IMR-90 (cell line): ENCODE results near the gene RAB8A. TPM values are rescaled to one million over a fixed set of nuclear protein-coding genes. Genes with fewer than 3 reads are reported as not detected.
"Not testable (repeated sequence)": the region's sequence is repeated elsewhere in the genome, so short reads cannot be mapped to it uniquely, and the experiment has no call there.

ENCODE experiments used
- ATAC-seq: fragments of 200-7000 bp; cut with Tn5 transposase; 2 replicates; pipeline ENCODE4 v1.9.1; 2020; ENCODE audit warnings: low read depth, mild to moderate bottlenecking, moderate library complexity
- BruUV-seq: library from RNA; stranded (reverse); fragments of 400-500 nt; replicated peaks from 2 replicates; lab custom pipeline; 2021; lab: Mats Ljungman, UMichigan
- CTCF ChIA-PET: fragments of 300-600 bp; formaldehyde crosslinking; extraction: SDS; loops from one replicate; lab custom pipeline; 2021; ENCODE audit warnings: antibody characterized with exemption; lab: Yijun Ruan, JAX
- POLR2A ChIA-PET: fragments of 300-600 bp; sonication (Branson Sonifier 250); formaldehyde crosslinking; loops from one replicate; lab custom pipeline; 2022; ENCODE audit warnings: antibody characterized with exemption; ENCODE audit not compliant: unreplicated experiment; lab: Charles Lee
- DNase-seq: peaks from one replicate; pipeline ENCODE4 v3.0.0; 2013
- H2AFZ ChIP-seq: replicated peaks from 2 replicates; pipeline ENCODE3; 2013; ENCODE audit warnings: low read length, mild to moderate bottlenecking; ENCODE audit not compliant: poor library complexity
- H2AK5ac ChIP-seq: 2 replicates; pipeline ENCODE4 v1.6.1; 2013; ENCODE audit warnings: low read depth, low read length, inconsistent platforms
- H2AK9ac ChIP-seq: replicated peaks from 2 replicates; pipeline ENCODE3; 2013; ENCODE audit warnings: mild to moderate bottlenecking, low read depth, low read length, moderate library complexity; ENCODE audit not compliant: poor library complexity
- H2BK120ac ChIP-seq: 2 replicates; pipeline ENCODE4 v1.6.1; 2013; ENCODE audit warnings: low read depth, low read length, inconsistent platforms
- H2BK15ac ChIP-seq: 3 replicates; pipeline ENCODE4 v1.6.1; 2013; ENCODE audit warnings: low read depth, low read length, inconsistent platforms
- H2BK20ac ChIP-seq: 2 replicates; pipeline ENCODE4 v1.6.1; 2013; ENCODE audit warnings: low read depth, mild to moderate bottlenecking, inconsistent platforms, low read length, moderate library complexity
- H2BK5ac ChIP-seq: 2 replicates; pipeline ENCODE4 v1.6.1; 2013; ENCODE audit warnings: mild to moderate bottlenecking, low read depth, low read length, inconsistent platforms; ENCODE audit not compliant: poor library complexity, severe bottlenecking
- H3K14ac ChIP-seq: replicated peaks from 2 replicates; pipeline ENCODE4 v1.6.1; 2013; ENCODE audit warnings: low read depth, low read length, inconsistent platforms
- H3K18ac ChIP-seq: 2 replicates; pipeline ENCODE4 v1.6.1; 2013; ENCODE audit warnings: low read depth, low read length, control low read depth
- H3K23ac ChIP-seq: 2 replicates; pipeline ENCODE4 v1.6.1; 2013; ENCODE audit warnings: low read depth, low read length, inconsistent platforms
- H3K27ac ChIP-seq: 2 replicates; pipeline ENCODE4 v1.5.1; 2013; ENCODE audit warnings: mild to moderate bottlenecking, control low read depth, low read length; ENCODE audit not compliant: insufficient read depth
- H3K27me3 ChIP-seq: 2 replicates; pipeline ENCODE4 v1.6.1; 2013; ENCODE audit warnings: low read length; ENCODE audit not compliant: control insufficient read depth, insufficient read depth
- H3K36me3 ChIP-seq: 2 replicates; pipeline ENCODE4 v1.6.1; 2013; ENCODE audit warnings: low read length, mixed read lengths; ENCODE audit not compliant: control insufficient read depth, insufficient read depth
- H3K4ac ChIP-seq: 2 replicates; pipeline ENCODE4 v1.6.1; 2013; ENCODE audit warnings: low read depth, low read length, inconsistent platforms
- H3K4me1 ChIP-seq: 2 replicates; pipeline ENCODE4 v1.6.1; 2013; ENCODE audit warnings: low read length, mixed read lengths; ENCODE audit not compliant: control insufficient read depth, insufficient read depth
- H3K4me2 ChIP-seq: 2 replicates; pipeline ENCODE4 v1.6.1; 2013; ENCODE audit warnings: low read depth, mild to moderate bottlenecking, control low read depth, low read length, moderate library complexity
- H3K4me3 ChIP-seq: 2 replicates; pipeline ENCODE4 v1.5.1; 2013; ENCODE audit warnings: low read depth, mild to moderate bottlenecking, control low read depth, low read length, moderate library complexity; ENCODE audit not compliant: insufficient read depth
- H3K56ac ChIP-seq: 2 replicates; pipeline ENCODE4 v1.6.1; 2013; ENCODE audit warnings: low read length, inconsistent platforms; ENCODE audit not compliant: insufficient read depth; ENCODE audit errors: extremely low read depth
- H3K79me1 ChIP-seq, 2 experiments: 2 replicates each; pipeline ENCODE4 v1.6.1; 2013; ENCODE audit warnings: low read length in 2 of 2, inconsistent platforms in 1 of 2, low read depth in 1 of 2
- H3K9ac ChIP-seq: 2 replicates; pipeline ENCODE4 v1.6.1; 2013; ENCODE audit warnings: low read depth, low read length, control low read depth
- H3K9me1 ChIP-seq: 2 replicates; pipeline ENCODE4 v1.6.1; 2013; ENCODE audit warnings: low read length, inconsistent platforms; ENCODE audit not compliant: insufficient read depth
- H3K9me3 ChIP-seq: 2 replicates; pipeline ENCODE4 v1.6.1; 2013; ENCODE audit warnings: low read length; ENCODE audit not compliant: control insufficient read depth, insufficient read depth
- H4K20me1 ChIP-seq: 2 replicates; pipeline ENCODE4 v1.6.1; 2013; ENCODE audit warnings: low read length, inconsistent platforms; ENCODE audit not compliant: insufficient read depth
- H4K5ac ChIP-seq: 2 replicates; pipeline ENCODE4 v1.6.1; 2013; ENCODE audit warnings: mild to moderate bottlenecking, low read depth, low read length, control low read depth
- H4K8ac ChIP-seq, 2 experiments: 2 replicates each; pipeline ENCODE4 v1.6.1; 2013; ENCODE audit warnings: low read depth in 2 of 2, low read length in 2 of 2, control low read depth in 1 of 2, inconsistent platforms in 1 of 2
- H4K91ac ChIP-seq: 2 replicates; pipeline ENCODE4 v1.6.1; 2013; ENCODE audit warnings: low read depth, low read length, inconsistent platforms; ENCODE audit not compliant: insufficient read depth
- CEBPB ChIP-seq: IDR thresholded peaks from 2 replicates; pipeline ENCODE4 v1.6.1; 2012; ENCODE audit warnings: low read depth, low read length, improper control_type of control experiment
- MXI1 ChIP-seq: IDR thresholded peaks from 2 replicates; pipeline ENCODE4 v1.6.1; 2012; ENCODE audit warnings: low read depth, mild to moderate bottlenecking, low read length, moderate library complexity, borderline replicate concordance
- POLR2A ChIP-seq: IDR thresholded peaks from 2 replicates; pipeline ENCODE4 v1.6.1; 2012; ENCODE audit warnings: mild to moderate bottlenecking, low read depth, low read length
- WGBS, 2 experiments: methylation state at CpG; one replicate each; pipeline versions ENCODE4 v1.1.5 to v1.1.7; 2013; ENCODE audit warnings: missing lambda C conversion rate in 2 of 2; ENCODE audit not compliant: insufficient read length in 1 of 2; ENCODE audit errors: extremely low coverage in 2 of 2; 5-methylcytosine and 5-hydroxymethylcytosine counted together
- dilution Hi-C: fragments of 300-500 bp; cut with HindIII; formaldehyde crosslinking; loops from one replicate; pipeline ENCODE4 v1.14.3; 2018; ENCODE audit warnings: low sequenced_read_pairs; ENCODE audit not compliant: unreplicated experiment
- in situ Hi-C: fragments of 300-500 bp; cut with MboI; formaldehyde crosslinking; loops from 3 replicates; pipeline ENCODE4 v1.14.3; 2019; ENCODE audit warnings: low sequenced_read_pairs, inconsistent platforms, mixed read lengths
- intact Hi-C: fragments of 100-400 bp; cut with micrococcal nuclease; formaldehyde crosslinking; loops from 2 replicates; pipeline ENCODE4 v1.10.0; 2022
- polyA plus RNA-seq, 3 experiments: library from polyadenylated mRNA; depleted of rRNA; stranded (reverse); fragments of >200 nt; gene quantifications; 2 replicates each; pipeline ENCODE4 v1.2.3, GENCODE V29; 2012; ENCODE audit warnings: low replicate concordance in 1 of 3
- total RNA-seq: library from RNA; depleted of rRNA; stranded (reverse); fragments of >200 nt; gene quantifications from 2 replicates; pipeline ENCODE4 v1.2.3, GENCODE V29; 2012
- TF ChIP-seq, protein P1 (sequence below): conservative IDR thresholded peaks from 2 replicates; pipeline ENCODE4 v1.5.1; 2012; ENCODE audit warnings: mild to moderate bottlenecking, low read depth, low read length, improper control_type of control experiment

The RAB8A gene
- total and polyA plus RNA-seq, 2 of the 4 experiments (the other 2 are of a cell fraction): 64.5 to 135 TPM

GRCh38 chr19:16098821-16099220 is 12.9 kb upstream of the RAB8A start:
- Histone ChIP-seq H3K9me1 (peaks cover 3% of the 10 kb centered on the region; the same call in 1 of the 2 replicates), H2BK120ac (no peak overlapping the region), H3K27ac (no peak overlapping the region), H3K9me3 (no peaks in the 10 kb centered on the region), H3K4me1 (peaks cover 7% of the 10 kb centered on the region; the same call in 1 of the 2 replicates), H3K56ac (no peak overlapping the region), H4K91ac (no peak overlapping the region), H3K4ac (no peak overlapping the region), H3K14ac (no peak overlapping the region), H3K36me3 (peaks cover 80% of the 10 kb centered on the region), H3K18ac (no peak overlapping the region), H3K9ac (no peak overlapping the region), H4K20me1 (peaks cover 95% of the 10 kb centered on the region), H2BK20ac (no peak overlapping the region), H3K4me3 (no peak overlapping the region), H2BK5ac (no peak overlapping the region), H2AFZ (no peak overlapping the region), H3K79me1 (peaks cover 14 to 69% of the 10 kb centered on the region in 2 experiments), H3K27me3 (no peaks in the 10 kb centered on the region), H2AK5ac (no peak overlapping the region), H3K4me2 (no peak overlapping the region), H4K8ac (no peak overlapping the region), H4K5ac (no peak overlapping the region), H3K23ac (no peak overlapping the region), H2BK15ac (no peak overlapping the region), H2AK9ac (no peak overlapping the region)
- ChIA-PET POLR2A (no interaction called here), CTCF (no interaction called here)
- dilution Hi-C loops: no loop called here
- BruUV-seq: no TSS peak
- no peak for DNase-seq
- in situ Hi-C loops: no loop called here
- peak; percentile 56; the same call in 1 of the 2 replicates for TF ChIP-seq POLR2A
- no peak for TF ChIP-seq MXI1
- peak; percentile 43; the same call in 1 of the 2 replicates for TF ChIP-seq CEBPB
- TF ChIP-seq, protein P1, sequence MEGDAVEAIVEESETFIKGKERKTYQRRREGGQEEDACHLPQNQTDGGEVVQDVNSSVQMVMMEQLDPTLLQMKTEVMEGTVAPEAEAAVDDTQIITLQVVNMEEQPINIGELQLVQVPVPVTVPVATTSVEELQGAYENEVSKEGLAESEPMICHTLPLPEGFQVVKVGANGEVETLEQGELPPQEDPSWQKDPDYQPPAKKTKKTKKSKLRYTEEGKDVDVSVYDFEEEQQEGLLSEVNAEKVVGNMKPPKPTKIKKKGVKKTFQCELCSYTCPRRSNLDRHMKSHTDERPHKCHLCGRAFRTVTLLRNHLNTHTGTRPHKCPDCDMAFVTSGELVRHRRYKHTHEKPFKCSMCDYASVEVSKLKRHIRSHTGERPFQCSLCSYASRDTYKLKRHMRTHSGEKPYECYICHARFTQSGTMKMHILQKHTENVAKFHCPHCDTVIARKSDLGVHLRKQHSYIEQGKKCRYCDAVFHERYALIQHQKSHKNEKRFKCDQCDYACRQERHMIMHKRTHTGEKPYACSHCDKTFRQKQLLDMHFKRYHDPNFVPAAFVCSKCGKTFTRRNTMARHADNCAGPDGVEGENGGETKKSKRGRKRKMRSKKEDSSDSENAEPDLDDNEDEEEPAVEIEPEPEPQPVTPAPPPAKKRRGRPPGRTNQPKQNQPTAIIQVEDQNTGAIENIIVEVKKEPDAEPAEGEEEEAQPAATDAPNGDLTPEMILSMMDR: no peak
- ATAC-seq: no peak
- whole genome bisulfite sequencing, 2 experiments: 100% methylated on average over 4 of the region's 6 CpGs; no CpG with 5 or more reads in 1 of the 2 experiments
- intact Hi-C loops: no loop called here

- CTCF ChIA-PET: not testable (repeated sequence)
- WGBS, 2 experiments: 92% methylated on average over 3 of the region's 8 CpGs; no CpG with 5 or more reads in 1 of the 2 experiments
Observed at GRCh38 chr19:16099314-16099965, 12.2 kb upstream of the RAB8A start.

More at GRCh38 chr19:16099314-16099965, 12.2 kb upstream of the RAB8A start:
- H3K9me3 ChIP-seq, H3K23ac ChIP-seq, POLR2A ChIA-PET, H3K27ac ChIP-seq, H2BK5ac ChIP-seq, H3K4ac ChIP-seq, H2AFZ ChIP-seq, H2BK20ac ChIP-seq, ATAC-seq, H4K91ac ChIP-seq, H3K4me2 ChIP-seq, intact Hi-C loops, H2BK15ac ChIP-seq, H3K9me1 ChIP-seq, H3K4me3 ChIP-seq, H3K27me3 ChIP-seq, H3K18ac ChIP-seq, DNase-seq, H3K4me1 ChIP-seq, H2AK9ac ChIP-seq, H3K56ac ChIP-seq, H4K8ac ChIP-seq, H2AK5ac ChIP-seq, H3K14ac ChIP-seq, BruUV-seq, H2BK120ac ChIP-seq, H4K5ac ChIP-seq, in situ Hi-C loops, H3K9ac ChIP-seq, dilution Hi-C loops: not testable (repeated sequence)
- Histone ChIP-seq H3K36me3 (peaks cover 79% of the 10 kb centered on the region), H3K79me1 (peaks cover 14 to 67% of the 10 kb centered on the region in 2 experiments), H4K20me1 (peaks cover 90% of the 10 kb centered on the region)
